GM10847 (cell line): ENCODE data around the gene VCL.

Source experiments
- POLR2A ChIP-seq: IDR thresholded peaks from 2 replicates; pipeline ENCODE4 v1.6.1; 2011; ENCODE audit not compliant: insufficient read length; ENCODE audit errors: extremely low read depth

VCL gene

DNA sequence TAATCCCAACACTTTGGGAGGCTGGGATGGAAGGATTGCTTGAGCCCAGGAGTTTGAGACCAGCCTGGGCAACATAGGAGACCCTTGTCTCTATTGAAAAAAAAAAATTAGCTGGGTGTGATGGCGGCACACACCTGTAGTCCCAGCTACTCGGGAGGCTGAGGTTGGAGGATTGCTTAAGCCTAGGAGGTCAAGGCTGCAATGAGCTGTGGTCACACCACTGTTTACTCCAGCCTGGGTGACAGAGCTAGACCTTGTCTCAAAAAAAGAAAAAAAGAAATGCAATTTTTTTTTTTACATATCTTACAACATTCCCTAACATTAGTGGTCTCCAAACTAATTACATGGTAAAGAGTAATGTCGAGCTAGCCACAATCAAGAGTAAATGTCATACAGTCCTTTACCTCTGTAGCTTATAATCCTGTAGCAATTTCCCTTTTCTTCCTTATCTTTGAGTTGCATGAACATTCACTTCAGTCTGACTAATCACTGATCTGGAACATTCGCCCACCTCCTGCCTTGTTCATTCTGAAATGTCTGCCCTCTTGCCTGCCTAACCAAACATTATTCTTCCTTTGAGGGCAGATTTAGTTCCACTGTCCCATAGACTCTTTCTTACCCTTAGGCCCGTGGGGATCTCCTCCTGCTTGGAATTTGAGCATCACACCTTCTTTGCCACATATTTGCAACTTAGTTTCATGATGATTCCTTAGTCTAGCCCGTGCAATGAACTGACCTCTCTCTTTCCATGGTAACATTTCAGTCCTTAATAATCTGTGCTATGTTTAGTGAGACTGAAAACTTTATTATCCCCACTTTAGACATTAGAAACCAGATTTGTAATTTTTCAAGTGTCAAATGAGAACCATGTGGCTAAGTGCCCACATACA is 4.8 kb upstream of the VCL start:
- TF ChIP-seq POLR2A: no peak

DNA sequence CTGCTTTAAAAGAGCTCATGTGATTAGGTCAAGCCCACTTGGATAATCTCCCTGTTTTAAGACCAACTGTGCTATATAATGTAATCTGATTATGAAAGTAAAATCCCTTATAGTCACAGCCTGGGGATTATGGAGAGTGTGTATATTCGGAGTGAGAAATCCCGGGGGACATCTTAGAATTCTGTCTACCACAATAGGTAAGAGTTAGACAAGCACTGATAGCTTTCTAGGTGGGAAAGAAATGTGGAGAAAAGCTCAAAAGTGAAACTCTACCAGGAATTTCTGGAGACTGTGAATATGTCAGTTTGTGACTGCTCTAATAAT is 2.9 kb upstream of the VCL start:
- no peak for TF ChIP-seq POLR2A

DNA sequence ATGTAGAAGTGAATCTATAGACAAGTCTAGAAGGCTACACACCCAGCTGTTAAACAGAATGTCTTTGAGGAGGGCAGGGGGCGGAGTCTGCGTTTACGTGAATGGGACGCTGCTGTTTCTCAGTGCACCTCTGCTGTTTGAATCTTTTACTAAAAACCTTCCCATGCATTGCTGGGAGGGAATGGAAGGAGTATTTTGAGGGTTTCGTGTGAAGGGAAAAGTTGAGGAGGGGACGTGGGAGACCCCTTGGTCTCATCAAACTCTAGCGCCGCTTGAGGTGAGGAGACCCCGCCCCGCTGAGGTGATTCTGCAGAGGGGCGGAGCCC is 492 bp upstream of the VCL start:
- TF ChIP-seq POLR2A: no peak

DNA sequence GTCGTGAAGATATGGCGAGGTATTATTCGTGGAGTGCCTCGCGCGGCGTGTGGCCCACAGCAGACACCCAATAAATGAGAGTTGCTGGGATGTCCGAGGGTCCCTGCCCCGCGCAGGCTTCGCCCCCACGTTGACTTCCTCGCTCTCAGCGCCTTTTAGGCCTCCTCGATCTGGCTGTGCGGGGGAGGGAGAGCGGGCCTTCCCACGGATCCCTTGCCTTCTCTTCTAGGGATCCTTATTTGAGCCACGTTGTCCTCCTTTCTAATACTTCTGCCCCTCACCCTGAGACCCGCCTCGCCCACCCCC is 660 bp downstream of the VCL start:
- no peak for TF ChIP-seq POLR2A

DNA sequence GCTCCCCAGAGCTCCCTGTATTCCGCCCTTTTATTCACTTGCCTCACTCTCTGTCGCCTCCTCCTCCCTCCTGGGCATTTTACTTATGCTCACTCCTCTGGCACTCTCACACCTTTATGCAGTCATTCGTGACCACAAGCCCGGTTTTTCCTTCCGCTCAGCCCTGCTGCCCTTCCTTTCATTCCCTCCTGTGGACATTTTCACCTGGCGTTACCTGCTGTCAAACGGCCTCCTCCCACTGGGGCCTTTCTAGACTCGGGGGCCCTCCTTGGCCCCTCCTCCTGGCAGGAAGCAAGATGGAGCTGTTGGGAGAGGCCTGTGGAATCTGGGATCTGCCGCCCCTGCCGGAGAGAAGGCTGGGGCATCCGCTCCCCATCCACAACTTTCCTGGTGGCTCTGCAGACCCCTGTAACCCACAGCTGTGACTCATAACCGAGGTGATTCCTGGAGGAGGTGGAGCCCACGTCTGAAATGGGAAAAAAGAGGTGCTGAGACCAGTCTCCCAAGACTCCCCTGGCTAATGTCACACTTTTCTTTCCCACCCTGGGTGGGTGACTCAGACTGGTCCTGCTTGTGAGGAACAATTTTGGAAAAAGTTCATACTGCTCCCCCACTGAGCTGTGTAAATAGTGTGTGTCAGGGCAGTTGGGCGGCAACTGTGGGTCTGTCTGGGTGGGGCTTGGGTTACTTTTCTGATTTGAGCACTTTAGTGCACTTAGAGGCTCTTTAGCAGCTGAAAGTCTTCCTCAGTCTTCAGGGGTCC is 1.2 kb downstream of the VCL start:
- TF ChIP-seq POLR2A: no peak

DNA sequence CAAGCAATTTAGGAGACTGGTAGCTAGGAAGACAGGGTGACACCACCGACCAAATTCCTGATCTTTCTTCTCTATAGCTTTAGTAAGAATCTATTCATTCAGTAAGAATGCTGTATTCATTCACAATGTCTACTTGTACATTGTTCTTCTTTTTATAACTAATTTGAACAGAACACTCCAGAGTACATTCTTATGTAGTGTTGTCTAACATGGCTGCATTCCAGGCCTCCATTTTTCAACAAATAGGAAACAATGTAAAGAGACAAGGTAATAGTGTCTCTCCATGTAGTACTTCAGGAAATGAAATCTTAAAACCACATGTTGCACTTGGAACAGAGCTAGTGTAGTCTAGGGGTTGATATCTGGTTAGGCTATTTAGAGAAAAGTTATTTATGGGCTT is 1.8 kb downstream of the VCL start:
- TF ChIP-seq POLR2A: no peak

DNA sequence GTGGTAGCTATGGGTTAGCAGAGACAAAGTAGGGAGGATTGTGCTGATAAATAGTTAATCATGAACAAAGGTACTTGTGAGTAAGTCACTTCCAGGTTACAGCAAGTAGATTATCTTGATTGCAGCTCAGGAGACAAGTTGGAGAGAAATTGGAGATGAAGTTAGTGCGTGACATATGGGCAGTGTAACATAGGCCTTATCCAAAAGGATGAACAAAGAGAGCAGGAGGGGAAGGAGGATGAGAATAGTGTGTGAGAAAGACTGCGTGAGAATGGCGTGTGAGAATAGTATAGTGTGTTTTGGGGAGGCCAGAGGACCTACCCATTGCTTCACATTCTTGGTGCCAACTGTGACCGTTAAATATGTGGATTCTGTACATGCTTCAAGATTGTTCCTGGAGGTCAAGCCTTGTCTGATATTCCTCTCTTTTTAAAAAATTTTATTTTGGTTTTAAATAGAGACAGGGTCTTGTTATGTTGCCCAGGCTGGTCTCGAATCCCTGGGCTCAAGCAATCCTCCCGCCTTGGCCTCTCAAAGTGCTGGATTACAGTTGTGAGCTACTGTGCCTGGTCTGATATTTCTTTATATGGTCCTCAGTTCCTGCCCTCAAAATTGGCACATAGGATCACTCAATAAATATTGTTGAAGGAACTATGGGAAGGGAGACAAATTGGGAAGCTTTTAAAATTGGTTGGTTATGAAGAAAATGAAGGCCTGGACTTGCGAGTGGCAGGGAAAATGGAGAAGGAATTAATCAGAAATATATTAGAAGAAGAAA is 3.2 kb downstream of the VCL start:
- no peak for TF ChIP-seq POLR2A

DNA sequence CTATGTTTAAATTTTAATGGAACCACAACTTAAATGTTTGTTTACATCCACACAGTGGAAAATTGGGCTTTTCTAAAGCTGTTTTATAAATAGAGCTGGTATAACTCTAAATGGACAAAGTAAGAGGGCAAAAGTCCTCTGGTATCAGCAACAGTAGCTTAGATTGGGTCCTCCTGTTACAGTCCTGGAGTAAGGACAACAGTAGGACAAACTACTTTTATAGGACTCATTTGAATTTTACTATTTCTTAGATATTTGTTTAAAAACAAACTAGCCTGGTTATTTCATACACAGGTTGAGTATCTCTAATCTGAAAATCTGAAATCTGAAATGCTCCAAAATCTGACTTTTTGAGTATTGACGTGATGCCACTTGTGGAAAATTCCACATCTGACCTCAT is 8.4 kb downstream of the VCL start:
- no peak for TF ChIP-seq POLR2A

DNA sequence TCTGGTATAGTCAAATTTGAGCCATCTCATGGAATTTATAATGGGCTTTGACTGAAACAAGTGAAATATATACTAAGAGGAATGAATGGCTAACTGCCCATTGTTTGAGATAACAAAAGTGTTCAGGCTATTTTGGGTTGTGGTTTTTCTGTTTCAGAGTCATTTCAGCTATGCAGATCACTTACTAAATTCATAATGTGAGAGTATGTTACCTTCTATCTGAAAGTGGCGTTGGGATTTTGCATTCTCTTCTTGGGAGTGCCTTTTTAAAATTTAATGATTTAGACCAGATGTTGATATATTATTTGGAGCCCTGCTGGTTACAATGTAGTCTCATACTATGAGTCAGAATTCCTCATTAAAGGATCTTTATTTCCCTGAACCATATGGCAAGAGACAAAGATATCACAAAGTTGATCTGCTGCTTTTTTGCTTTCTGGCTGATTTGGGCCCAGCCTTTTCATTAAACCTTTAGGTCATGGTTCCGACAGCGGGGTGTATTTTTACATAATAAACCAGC is 10.4 kb downstream of the VCL start:
- TF ChIP-seq POLR2A: no peak

DNA sequence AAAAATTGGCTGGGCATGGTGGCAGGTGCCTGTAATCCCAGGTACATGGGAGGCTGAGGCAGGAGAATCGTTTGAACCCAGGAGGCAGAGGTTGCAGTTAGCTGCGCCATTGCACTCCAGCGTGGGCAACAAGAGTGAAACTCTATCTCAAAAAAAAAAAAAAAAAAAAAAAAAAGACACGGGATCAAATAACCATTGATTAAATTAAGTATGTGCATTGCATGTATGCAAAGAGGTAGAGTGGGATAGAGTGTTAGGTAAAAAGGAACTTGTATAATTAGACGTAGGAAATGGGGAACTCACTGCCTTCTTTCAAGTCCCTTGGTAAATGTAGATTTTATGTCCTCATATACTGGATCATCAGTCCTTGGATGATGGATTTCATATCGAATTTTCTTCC is 13.1 kb downstream of the VCL start:
- TF ChIP-seq POLR2A: no peak

DNA sequence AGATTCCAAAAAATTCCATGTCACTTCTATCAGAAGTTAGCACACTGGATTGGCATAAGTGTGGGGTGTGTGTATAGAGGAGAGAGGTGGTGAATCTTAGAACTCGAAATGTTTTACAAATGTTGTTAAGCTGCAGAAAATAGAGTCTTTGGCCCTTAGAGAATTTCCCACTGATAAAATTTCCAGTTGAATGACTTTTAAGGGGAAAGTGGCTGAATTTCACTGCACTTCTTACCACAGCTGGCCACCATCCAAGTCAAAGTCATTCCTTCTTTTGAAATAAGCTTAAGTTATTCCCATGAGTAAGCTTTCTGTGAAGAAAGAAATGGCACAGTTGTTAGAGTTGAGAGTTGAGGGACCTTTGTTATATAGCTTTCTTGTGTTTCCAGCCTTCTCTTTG is 13.9 kb downstream of the VCL start:
- TF ChIP-seq POLR2A: no peak

DNA sequence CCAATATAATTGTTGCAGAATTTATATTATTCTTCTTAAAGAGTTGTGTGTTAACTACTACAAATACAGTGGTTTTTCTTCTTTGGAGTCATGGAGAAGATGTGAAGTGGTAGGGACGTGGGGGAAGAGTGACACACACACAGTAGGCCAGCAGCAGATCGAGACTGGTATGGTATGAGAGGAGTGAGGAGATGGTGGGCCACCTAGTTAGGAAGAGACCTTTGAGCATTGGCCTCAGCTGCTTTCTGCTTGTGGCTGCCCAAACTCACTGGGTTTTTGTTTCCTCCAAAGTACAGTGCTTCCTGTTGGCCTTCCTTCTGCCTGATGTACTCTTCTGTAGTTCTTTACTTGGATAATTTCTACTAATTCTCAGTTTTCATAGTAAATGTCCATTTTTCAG is 14.6 kb downstream of the VCL start:
- no peak for TF ChIP-seq POLR2A

DNA sequence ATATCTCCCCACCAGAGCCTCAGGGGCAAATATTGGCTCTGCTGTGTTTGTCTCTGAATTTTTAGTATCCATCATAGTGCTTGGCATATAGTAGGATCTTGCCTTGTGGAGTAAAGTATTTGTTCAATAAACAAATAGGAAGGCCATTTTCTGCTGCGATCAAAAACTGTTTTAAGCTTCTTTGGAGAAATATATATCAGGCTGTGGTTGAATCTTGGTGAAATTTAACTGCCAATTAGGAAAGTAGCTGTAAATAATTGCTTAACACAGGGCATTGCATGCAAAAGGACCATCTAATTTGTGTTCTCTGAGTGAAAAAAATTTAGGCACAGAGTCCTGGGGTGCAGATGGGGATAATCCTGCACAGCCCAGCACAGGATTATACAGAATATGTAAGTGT is 15.1 kb downstream of the VCL start:
- no peak for TF ChIP-seq POLR2A

DNA sequence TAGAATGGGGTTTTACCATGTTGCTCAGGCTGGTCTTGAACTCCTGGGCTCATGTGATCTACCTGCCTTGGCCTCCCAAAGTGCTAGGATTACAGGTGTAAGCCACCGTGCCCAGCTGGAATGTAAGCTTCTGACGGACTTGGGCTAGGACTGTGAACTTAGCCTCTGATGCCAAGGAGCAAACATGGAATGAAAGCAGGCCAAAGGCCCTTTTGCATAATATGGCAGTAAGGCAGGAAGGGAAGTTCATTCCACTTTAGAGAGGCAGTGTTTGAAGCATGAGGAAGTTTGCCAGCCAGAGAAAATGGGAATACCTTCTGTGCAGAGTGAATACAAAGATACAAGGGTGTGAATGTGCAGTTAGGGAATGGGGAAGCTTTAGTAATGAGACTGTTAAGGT is 20.3 kb downstream of the VCL start:
- no peak for TF ChIP-seq POLR2A

DNA sequence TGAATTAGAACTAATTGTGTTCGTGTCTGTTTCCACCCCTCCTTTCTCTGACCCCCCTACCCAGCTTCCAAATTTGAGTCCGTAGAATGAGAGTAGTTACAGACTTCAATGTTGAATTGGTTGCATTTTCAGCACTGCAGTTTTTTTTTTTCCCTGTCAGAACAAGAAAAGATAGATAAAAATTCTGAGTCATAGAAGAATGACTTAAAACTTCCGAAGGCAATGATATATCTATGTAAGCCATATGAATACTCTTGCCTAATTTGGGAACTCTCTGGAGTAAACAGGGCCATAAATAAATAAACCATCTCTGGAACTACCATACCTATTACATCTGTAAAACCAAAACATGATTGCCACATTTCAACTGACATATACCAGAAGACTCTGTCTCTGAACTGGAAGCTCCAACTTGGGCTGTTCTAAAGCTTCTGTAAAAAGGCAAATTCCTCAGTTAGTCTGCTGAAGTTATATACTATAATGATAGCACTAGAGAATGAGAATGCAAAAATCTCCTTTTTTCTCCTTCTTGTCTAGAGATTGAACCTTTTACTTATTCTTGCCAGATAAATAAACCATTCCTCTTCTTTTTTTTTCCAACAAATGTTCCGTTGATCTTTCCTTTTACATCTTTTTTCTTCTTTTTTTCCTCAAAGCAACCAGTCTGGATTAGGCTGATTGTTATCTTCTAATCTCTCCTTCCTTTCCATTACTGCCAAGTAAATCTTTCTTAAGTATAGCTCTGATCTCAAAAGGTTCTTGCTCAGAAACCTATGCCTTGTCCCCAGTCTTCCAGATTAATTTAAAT is 23.5 kb downstream of the VCL start:
- no peak for TF ChIP-seq POLR2A
